Erythroblast (primary cell): Measurements from ENCODE around the gene OR5H15.

ENCODE experiments used
- GATA1 ChIP-seq: IDR thresholded peaks from 2 replicates; pipeline ENCODE4 v1.6.1; 2011; ENCODE audit warnings: low read depth, mild to moderate bottlenecking, control low read depth, low read length, moderate library complexity
- POLR2A ChIP-seq: IDR thresholded peaks from 2 replicates; pipeline ENCODE4 v1.6.1; 2011; ENCODE audit warnings: mild to moderate bottlenecking, low read length

DNA sequence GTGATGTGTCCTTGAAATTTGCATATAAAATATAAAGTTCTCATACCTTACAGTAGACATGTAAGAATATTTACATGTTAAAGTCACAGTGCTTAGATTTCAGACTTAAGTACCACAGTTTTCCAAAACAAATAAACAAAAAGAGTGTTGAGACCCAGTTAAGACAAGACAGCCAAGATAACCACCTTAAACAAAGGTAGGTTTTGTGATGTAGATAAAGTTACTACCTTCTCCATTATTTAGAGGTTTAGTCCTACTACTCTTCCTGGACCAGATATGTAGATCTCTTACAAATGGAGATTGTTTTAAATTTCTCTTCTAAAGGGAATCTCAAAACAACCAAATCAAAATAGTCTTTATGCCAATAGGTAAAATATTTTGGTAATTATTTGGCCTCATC, 15.7 kb downstream of the OR5H15 start:
- TF ChIP-seq POLR2A: no peak
- TF ChIP-seq GATA1: no peak
